Activated gamma-delta T cell treated with anti-CD3 and anti-CD28 coated beads, Interleukin-2, amount 50 U/mL, for 16 hours (primary cell): Measurements from ENCODE around the gene SLC29A1.

ENCODE experiments used
- DNase-seq: peaks from one replicate; pipeline ENCODE4 v3.0.0-alpha.2; 2020; ENCODE audit warnings: low read depth

SLC29A1 gene

GRCh38 chr6:44255105-44255808 lies 31.9 kb downstream of the SLC29A1 start:
- no peak for DNase-seq

GRCh38 chr6:44255871-44256774 lies 32.7 kb downstream of the SLC29A1 start:
- DNase-seq = no peak

- no peak for DNase-seq
Observed at GRCh38 chr6:44256775-44257024, 33.3 kb downstream of the SLC29A1 start.

- DNase-seq = no peak
Observed at GRCh38 chr6:44257025-44257752, 33.8 kb downstream of the SLC29A1 start, which contains the start of gene SLC35B2. TSS of gene SLC35B2 (minus strand) at chr6:44257528. CDS start at chr6:44257410, 118 bp downstream.

- DNase-seq = no peak
Observed at GRCh38 chr6:44257753-44258324, 34.4 kb downstream of the SLC29A1 start.

GRCh38 chr6:44258325-44258863 lies 35.0 kb downstream of the SLC29A1 start:
- no peak for DNase-seq

- DNase-seq = no peak
Observed at GRCh38 chr6:44258921-44259320, 35.5 kb downstream of the SLC29A1 start.

- DNase-seq = no peak
Observed at GRCh38 chr6:44260011-44260410, 36.6 kb downstream of the SLC29A1 start.

GRCh38 chr6:44260451-44261297 lies 37.3 kb downstream of the SLC29A1 start:
- no peak for DNase-seq

- no peak for DNase-seq
Observed at GRCh38 chr6:44261581-44261980, 38.2 kb downstream of the SLC29A1 start.

GRCh38 chr6:44262467-44263353 lies 39.3 kb downstream of the SLC29A1 start:
- no peak for DNase-seq

GRCh38 chr6:44263354-44264100 lies 40.1 kb downstream of the SLC29A1 start:
- DNase-seq = no peak

GRCh38 chr6:44264154-44265006 lies 41.0 kb downstream of the SLC29A1 start:
- no peak for DNase-seq

GRCh38 chr6:44265007-44265721 lies 41.8 kb downstream of the SLC29A1 start, which contains the start of gene NFKBIE:
TSS of gene NFKBIE (minus strand) at chr6:44265551. CDS start at chr6:44265346, 205 bp downstream.
- DNase-seq = peak; percentile 95

- no peak for DNase-seq
Observed at GRCh38 chr6:44265722-44266233, 42.4 kb downstream of the SLC29A1 start.

GRCh38 chr6:44266347-44266746 lies 43.0 kb downstream of the SLC29A1 start:
- no peak for DNase-seq

GRCh38 chr6:44267252-44267651 lies 43.9 kb downstream of the SLC29A1 start:
- no peak for DNase-seq
